Measurements from ENCODE around the gene SPATA17.

The SPATA17 gene

DNA sequence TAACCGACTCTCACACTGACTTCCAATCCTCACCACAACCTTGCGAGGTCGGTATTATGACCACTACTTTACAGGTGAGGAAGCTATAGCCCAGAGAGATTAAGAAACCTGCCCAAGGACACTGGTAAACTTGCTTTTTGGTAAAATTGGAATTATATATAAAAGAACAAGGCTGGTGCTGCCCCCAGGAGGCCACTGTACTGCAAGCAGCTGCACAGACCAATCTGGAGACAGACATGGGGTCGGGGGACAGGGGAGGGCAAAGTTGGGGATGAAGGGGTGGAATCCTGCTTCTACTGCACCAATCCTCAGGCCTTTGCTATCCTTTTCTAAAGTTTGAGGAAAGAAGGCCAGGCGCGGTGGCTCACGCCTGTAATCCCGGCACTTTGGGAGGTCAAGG, 280.8 kb downstream of the SPATA17 start:
- DNase-seq (ENCODE audit: low read depth) = no peak

DNA sequence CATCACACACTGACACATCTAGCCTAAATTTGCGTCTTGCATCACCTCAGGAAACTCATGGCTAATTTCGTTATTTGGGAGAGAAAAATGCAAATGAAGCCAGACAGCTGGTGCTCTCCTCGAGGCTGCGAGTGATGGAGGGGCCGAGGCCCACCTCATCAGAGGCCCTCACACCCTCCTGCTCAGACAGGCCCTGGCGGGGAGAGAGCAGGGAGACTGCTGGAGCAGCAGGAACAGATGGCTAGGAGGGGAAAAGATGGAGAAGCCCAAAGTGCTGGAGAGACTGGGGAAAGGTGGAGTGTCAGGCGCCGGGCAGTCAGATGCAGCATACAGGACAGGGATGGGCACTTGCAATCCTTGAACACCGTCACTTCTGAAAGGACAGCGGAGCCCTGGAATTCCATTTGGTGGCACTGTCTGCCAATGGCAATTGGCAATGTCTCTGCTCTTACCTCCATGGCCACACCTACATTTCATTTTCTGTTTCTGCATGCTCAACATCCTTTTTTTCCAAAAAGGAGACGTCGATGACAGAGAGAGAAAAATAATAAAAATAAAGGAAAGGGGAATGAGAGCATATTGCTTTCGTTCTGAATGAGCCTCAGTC, 286.2 kb downstream of the SPATA17 start:
- DNase-seq (ENCODE audit: low read depth) = no peak

DNA sequence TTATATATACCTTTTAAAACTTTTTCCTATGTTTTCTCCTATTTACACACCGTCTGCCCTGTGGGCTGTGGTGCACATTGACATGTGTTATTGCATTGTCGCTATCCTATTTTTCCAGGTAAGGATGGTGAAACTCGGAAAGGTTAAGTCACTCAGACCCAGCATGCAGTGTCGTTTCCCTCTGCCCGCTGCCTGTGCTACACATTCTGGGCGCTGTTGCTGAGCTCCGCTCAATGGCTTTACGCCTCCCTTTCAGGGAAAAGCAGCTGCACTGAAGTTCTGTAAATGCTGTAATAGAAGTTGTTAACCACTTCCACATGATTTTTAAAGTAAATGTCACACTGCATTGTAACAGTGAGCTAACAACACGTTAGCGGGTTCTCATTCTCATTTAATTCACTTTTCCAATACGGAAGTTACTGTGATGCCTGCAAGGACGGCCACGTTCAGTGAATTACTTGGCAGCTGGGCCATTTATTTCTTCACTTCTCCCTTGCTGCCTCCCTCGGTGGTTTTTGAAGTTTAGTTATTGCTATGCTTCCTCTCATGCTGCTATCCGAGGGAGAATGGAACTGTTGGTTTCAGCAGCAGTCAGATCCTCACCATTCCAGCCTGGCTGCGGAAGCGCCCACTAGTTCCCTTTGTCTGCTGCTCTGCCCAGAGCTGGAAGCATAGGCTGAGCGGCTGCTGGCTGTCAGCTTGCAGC, 288.7 kb downstream of the SPATA17 start:
- no peak for DNase-seq (ENCODE audit: low read depth)

Data from amniotic epithelial cell (primary cell).